Panc1 (cell line): ENCODE measurements around the gene IGSF11. TPM values are rescaled to one million over a fixed set of nuclear protein-coding genes. Genes with fewer than 3 reads are reported as not detected.

Source experiments
- ATAC-seq: fragments of 200-7000 bp; cut with Tn5 transposase; 2 replicates; pipeline ENCODE4 v1.9.1; 2020; ENCODE audit warnings: mild to moderate bottlenecking, moderate library complexity
- BruUV-seq: library from RNA; stranded (reverse); fragments of 400-500 nt; replicated peaks from 2 replicates; lab custom pipeline; 2021; lab: Mats Ljungman, UMichigan
- CTCF ChIA-PET: fragments of 300-600 bp; sonication (Branson Sonifier 250); formaldehyde crosslinking; loops from one replicate; lab custom pipeline; 2022; ENCODE audit warnings: antibody characterized with exemption; lab: Charles Lee
- POLR2A ChIA-PET: fragments of 300-600 bp; sonication (Branson Sonifier 250); formaldehyde crosslinking; loops from one replicate; lab custom pipeline; 2022; ENCODE audit warnings: antibody characterized with exemption; lab: Charles Lee
- DNase-seq: peaks from one replicate; pipeline ENCODE4 v3.0.0-alpha.2; 2010; ENCODE audit warnings: low read depth, low spot score
- H3K27ac ChIP-seq: 2 replicates; pipeline ENCODE4 v1.5.1; 2011; ENCODE audit warnings: mild to moderate bottlenecking, low read length, inconsistent platforms
- H3K27me3 ChIP-seq: fragments of 200-500 bp; sonication (Bioruptor generic); 2 replicates; pipeline ENCODE4 v1.6.0; 2014; ENCODE audit warnings: low read length, inconsistent platforms; ENCODE audit not compliant: control insufficient read depth, insufficient read depth
- H3K36me3 ChIP-seq: fragments of 200-500 bp; sonication (Bioruptor generic); 2 replicates; pipeline ENCODE4 v1.5.1; 2014; ENCODE audit warnings: inconsistent platforms, mild to moderate bottlenecking, low read length, moderate library complexity; ENCODE audit not compliant: control insufficient read depth, insufficient read depth
- H3K4me1 ChIP-seq: 2 replicates; pipeline ENCODE4 v1.5.1; 2011; ENCODE audit warnings: inconsistent platforms, mild to moderate bottlenecking, low read length, moderate library complexity; ENCODE audit not compliant: control insufficient read depth, insufficient read depth
- H3K4me3 ChIP-seq, 2 experiments: 2 replicates each; pipeline ENCODE4 v1.5.1; 2011 to 2012; ENCODE audit warnings: low read depth in 2 of 2, low read length in 2 of 2, mild to moderate bottlenecking in 2 of 2, inconsistent platforms in 1 of 2, moderate library complexity in 1 of 2
- H3K9me3 ChIP-seq: fragments of 200-500 bp; sonication (Bioruptor generic); 2 replicates; pipeline ENCODE4 v1.5.1; 2014; ENCODE audit warnings: low read depth, mild to moderate bottlenecking, inconsistent platforms, low read length, moderate library complexity; ENCODE audit not compliant: control insufficient read depth, insufficient read depth
- POLR2AphosphoS5 ChIP-seq: IDR thresholded peaks from 2 replicates; pipeline ENCODE4 v1.6.1; 2012; ENCODE audit warnings: mild to moderate bottlenecking, low read depth, low read length, moderate library complexity
- SIN3A ChIP-seq: IDR thresholded peaks from 2 replicates; pipeline ENCODE4 v1.6.1; 2012; ENCODE audit warnings: low read depth, mild to moderate bottlenecking, low read length, moderate library complexity, borderline replicate concordance; ENCODE audit not compliant: insufficient read depth
- TCF7L2 ChIP-seq: IDR thresholded peaks from 2 replicates; pipeline ENCODE4 v1.6.1; 2011; ENCODE audit warnings: mild to moderate bottlenecking, low read depth, low read length, inconsistent platforms
- in situ Hi-C: cut with HindIII; loops from 2 replicates; pipeline ENCODE4 v1.10.0; 2016; ENCODE audit warnings: low sequenced_read_pairs, low pct_unique_long_range_greater_than_20kb
- intact Hi-C: fragments of 100-400 bp; cut with micrococcal nuclease; formaldehyde crosslinking; loops from one replicate; pipeline ENCODE4 v1.10.0; 2022; ENCODE audit not compliant: unreplicated experiment
- total RNA-seq: library from RNA; stranded (reverse); gene quantifications from one replicate; pipeline ENCODE4 v1.2.1, GENCODE V29; 2021; ENCODE audit not compliant: unreplicated experiment
- TF ChIP-seq, protein P1 (sequence below): fragments of 450-650 bp; IDR thresholded peaks from 2 replicates; pipeline ENCODE4 v1.5.1; 2017; ENCODE audit warnings: mild to moderate bottlenecking
- TF ChIP-seq, protein P2 (sequence below), 2 experiments: IDR thresholded peaks; 2 replicates each; pipeline ENCODE4 v1.6.1; 2011 to 2012; ENCODE audit warnings: low read depth in 2 of 2, control low read depth in 1 of 2, low read length in 1 of 2, mild to moderate bottlenecking in 1 of 2, moderate library complexity in 1 of 2; ENCODE audit not compliant: insufficient read depth in 1 of 2

Gene IGSF11
- total RNA-seq, 1 experiment from 2014 or later = 0.33 TPM

DNA sequence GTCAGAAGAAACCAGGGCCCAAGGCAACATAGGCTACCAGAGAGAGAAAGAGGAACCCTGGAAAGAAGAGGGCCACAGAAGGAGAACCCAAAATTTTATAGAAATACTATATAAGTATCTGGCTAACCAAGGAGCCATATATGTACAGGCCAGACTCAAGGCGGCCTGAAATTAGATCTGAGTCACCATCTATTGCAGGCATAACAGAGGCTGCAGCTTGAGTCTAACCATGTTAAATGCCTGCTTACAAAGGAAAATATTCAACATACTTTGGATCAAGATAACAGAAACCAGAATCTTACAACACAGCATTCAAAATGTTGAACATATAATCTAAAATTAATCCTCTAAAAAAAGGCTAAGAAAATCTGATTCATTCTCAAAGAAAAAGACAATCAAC is 23.1 kb downstream of the IGSF11 start:
- H3K9me3 ChIP-seq = no peaks in the 10 kb centered on the region
- no peak overlapping the region for H3K27ac ChIP-seq
- no peak for TF ChIP-seq TCF7L2
- no peak for TF ChIP-seq SIN3A
- TF ChIP-seq, protein P1, sequence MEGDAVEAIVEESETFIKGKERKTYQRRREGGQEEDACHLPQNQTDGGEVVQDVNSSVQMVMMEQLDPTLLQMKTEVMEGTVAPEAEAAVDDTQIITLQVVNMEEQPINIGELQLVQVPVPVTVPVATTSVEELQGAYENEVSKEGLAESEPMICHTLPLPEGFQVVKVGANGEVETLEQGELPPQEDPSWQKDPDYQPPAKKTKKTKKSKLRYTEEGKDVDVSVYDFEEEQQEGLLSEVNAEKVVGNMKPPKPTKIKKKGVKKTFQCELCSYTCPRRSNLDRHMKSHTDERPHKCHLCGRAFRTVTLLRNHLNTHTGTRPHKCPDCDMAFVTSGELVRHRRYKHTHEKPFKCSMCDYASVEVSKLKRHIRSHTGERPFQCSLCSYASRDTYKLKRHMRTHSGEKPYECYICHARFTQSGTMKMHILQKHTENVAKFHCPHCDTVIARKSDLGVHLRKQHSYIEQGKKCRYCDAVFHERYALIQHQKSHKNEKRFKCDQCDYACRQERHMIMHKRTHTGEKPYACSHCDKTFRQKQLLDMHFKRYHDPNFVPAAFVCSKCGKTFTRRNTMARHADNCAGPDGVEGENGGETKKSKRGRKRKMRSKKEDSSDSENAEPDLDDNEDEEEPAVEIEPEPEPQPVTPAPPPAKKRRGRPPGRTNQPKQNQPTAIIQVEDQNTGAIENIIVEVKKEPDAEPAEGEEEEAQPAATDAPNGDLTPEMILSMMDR = no peak
- no peak for TF ChIP-seq POLR2AphosphoS5
- TF ChIP-seq, protein P2, sequence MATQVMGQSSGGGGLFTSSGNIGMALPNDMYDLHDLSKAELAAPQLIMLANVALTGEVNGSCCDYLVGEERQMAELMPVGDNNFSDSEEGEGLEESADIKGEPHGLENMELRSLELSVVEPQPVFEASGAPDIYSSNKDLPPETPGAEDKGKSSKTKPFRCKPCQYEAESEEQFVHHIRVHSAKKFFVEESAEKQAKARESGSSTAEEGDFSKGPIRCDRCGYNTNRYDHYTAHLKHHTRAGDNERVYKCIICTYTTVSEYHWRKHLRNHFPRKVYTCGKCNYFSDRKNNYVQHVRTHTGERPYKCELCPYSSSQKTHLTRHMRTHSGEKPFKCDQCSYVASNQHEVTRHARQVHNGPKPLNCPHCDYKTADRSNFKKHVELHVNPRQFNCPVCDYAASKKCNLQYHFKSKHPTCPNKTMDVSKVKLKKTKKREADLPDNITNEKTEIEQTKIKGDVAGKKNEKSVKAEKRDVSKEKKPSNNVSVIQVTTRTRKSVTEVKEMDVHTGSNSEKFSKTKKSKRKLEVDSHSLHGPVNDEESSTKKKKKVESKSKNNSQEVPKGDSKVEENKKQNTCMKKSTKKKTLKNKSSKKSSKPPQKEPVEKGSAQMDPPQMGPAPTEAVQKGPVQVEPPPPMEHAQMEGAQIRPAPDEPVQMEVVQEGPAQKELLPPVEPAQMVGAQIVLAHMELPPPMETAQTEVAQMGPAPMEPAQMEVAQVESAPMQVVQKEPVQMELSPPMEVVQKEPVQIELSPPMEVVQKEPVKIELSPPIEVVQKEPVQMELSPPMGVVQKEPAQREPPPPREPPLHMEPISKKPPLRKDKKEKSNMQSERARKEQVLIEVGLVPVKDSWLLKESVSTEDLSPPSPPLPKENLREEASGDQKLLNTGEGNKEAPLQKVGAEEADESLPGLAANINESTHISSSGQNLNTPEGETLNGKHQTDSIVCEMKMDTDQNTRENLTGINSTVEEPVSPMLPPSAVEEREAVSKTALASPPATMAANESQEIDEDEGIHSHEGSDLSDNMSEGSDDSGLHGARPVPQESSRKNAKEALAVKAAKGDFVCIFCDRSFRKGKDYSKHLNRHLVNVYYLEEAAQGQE (IDR thresholded peaks at IDR 0.05; ENCODE audit: insufficient read depth in 1 of 2, low read depth in 2 of 2, low read length in 1 of 2) = no peak
- no peaks in the 10 kb centered on the region for H3K4me1 ChIP-seq
- DNase-seq (no peak), ATAC-seq (no peak)
- no peaks in the 10 kb centered on the region for H3K27me3 ChIP-seq
- in situ Hi-C loops (no loop called here), intact Hi-C loops (no loop called here)
- POLR2A ChIA-PET = no interaction called here
- no TSS peak for BruUV-seq
- no peak overlapping the region for H3K4me3 ChIP-seq
- H3K36me3 ChIP-seq = no peaks in the 10 kb centered on the region
- CTCF ChIA-PET = no interaction called here

DNA sequence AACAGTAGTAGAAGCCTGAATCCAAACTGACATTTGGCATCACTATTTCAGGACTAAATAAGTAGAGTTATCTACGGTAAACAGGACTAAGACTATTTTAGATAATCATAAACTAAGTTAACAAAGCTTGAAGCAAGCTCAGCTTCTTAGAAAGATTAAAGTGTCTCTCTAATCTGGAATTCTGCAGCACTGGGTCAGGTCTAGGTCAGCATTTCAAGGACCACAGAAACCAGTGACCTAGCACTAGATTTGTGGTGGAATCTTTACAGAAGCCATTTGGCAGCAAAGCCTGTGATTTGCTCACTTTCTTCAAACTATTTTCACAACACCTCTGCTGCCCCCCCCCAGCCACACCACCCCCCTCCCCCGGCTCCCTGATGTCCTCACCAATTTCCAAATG is 37.5 kb downstream of the IGSF11 start:
- ChIA-PET POLR2A (no interaction called here), CTCF (no interaction called here)
- DNase-seq = no peak
- no peak for TF ChIP-seq POLR2AphosphoS5
- TF ChIP-seq, protein P1 = no peak
- TF ChIP-seq SIN3A = no peak
- no peak for TF ChIP-seq TCF7L2
- TF ChIP-seq, protein P2 (IDR thresholded peaks at IDR 0.05; ENCODE audit: insufficient read depth in 1 of 2, low read depth in 2 of 2, low read length in 1 of 2) = no peak
- Histone ChIP-seq H3K27ac (no peak overlapping the region), H3K4me3 (no peak overlapping the region), H3K36me3 (no peaks in the 10 kb centered on the region), H3K9me3 (no peaks in the 10 kb centered on the region), H3K4me1 (no peaks in the 10 kb centered on the region), H3K27me3 (peaks cover 2% of the 10 kb centered on the region; the same call in 1 of the 2 replicates)
- ATAC-seq = no peak
- BruUV-seq = no TSS peak
- intact Hi-C loops = no loop called here
- in situ Hi-C loops = no loop called here
